Measurements from ENCODE around the gene PDE6C.

GRCh38 chr10:93608421-93608820 is 3.9 kb upstream of the PDE6C start:
- no peak for TF ChIP-seq EZH2 (IDR thresholded peaks at IDR 0.05)
- TF ChIP-seq CTCF (IDR thresholded peaks at IDR 0.05) = no peak
